Activated CD8-positive, alpha-beta memory T cell treated with anti-CD3 and anti-CD28 coated beads for 48 hours (primary cell): ENCODE data around the gene GNG7.

Experiments used
- DNase-seq, 3 experiments: peaks; one replicate each; pipeline ENCODE4 v3.0.0-alpha.2; 2020; ENCODE audit warnings: low read depth in 2 of 3, low spot score in 2 of 3

GNG7 gene

DNA sequence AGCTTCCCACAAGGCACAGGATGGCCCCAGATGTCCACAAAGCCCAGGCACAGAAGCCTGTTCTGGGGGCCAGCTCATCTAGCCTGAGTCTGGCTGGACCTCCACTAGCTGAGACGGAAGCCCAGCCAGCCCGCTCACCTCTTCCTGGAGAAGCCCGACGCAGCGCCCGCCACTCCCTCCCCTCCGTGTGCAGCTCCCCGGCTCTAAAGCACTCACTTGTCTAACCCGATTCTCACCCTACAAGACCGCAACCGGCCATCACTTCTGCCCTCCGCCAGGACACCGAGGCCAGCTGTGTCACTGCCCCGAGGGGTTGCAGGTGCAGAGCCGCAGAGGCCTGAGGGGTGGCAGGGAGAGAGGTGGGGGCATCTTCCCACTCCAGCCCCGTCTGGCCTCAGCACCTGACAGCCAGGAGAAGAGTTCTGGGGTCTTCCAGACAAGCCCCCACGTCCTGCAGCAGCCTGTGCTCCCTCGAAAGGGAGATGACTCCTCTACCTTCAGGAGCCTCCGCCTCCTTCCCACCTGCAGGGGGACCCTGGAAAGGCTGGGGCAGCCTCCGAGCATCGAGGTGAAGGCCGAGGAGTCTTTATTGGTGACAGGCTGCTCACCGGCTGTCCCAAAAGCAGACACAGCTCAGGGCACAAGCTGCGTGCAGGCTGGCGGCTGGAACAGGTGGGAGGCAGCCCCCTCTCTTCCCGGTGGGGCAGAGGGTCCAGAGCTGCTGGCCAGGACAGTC lies 24.6 kb upstream of the GNG7 start:
- DNase-seq, result no peak

DNA sequence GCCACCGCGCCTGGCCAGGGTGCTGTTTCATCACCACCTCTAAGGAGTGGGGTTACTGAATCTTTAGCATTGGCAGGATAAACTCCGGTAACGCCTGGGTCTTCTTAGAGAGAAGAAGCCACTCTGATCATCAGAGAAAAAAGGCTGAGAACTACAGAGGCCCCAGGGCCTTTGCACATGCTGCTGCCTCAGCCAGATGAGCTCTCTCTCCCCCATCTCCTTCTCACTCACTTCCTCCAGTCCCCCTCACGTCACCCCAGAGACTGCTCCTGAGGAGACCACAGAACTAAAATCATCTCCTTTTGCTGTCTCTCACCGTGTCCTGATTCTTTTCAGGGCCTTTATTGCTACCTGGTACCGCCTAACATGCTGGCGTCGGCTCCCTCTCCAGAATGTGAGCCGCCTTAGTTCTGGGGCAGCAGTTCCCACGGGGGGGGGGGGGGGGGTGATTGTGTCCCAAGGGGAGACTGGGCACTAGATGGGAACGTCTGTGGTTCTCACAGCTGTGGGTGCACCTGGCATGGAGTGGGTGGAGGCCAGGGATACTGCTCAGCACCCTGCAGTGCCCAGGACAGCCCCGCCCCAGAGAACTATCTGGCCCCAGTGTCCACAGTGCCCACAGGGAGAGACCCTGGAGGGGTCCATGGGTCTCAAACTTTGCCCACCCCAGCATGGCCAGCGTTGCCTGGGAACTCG lies 23.8 kb upstream of the GNG7 start:
- DNase-seq, result no peak

DNA sequence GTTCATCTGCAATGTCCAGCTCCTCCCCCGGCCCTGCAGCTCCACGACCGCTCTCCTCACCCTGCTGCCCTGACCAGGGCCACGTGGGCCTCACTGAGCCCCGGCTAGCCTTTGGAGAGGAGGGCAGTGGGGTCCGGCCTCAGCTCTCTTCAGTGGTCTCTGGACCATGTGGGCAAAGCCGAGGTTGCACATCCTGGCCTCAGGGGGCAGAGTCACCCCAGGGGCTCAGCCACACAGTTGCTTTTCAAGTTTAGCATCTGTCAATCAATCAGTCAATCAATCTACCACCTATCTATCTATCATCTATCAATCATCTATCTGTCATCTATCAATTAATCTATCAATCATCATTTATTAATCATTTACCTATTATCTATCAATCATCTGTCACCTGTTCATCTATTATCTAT lies 21.7 kb upstream of the GNG7 start:
- no peak for DNase-seq

- no peak for DNase-seq
Observed at GRCh38 chr19:2723747-2724146, 21.3 kb upstream of the GNG7 start.

DNA sequence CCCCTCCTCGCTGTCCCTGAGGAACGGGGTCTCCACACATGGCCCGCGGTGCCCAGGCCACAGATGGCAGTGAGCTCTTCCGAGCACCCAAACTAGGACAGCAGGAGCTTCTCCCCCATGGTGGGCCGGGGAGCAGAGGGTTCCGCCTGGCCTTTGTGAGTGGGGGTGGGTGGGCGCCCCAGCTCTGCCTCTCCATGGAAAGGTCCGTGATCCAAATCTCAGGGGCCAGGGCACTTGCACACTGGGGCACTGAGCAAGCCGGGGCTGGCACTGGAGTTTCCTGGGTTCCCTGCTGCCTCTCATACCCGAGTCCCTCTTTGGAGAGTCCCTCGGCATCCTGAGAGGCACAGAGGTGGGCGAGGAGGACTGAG lies 20.8 kb upstream of the GNG7 start:
- DNase-seq, result no peak

- DNase-seq, result no peak
Observed at GRCh38 chr19:2722541-2723344, 20.2 kb upstream of the GNG7 start.

DNA sequence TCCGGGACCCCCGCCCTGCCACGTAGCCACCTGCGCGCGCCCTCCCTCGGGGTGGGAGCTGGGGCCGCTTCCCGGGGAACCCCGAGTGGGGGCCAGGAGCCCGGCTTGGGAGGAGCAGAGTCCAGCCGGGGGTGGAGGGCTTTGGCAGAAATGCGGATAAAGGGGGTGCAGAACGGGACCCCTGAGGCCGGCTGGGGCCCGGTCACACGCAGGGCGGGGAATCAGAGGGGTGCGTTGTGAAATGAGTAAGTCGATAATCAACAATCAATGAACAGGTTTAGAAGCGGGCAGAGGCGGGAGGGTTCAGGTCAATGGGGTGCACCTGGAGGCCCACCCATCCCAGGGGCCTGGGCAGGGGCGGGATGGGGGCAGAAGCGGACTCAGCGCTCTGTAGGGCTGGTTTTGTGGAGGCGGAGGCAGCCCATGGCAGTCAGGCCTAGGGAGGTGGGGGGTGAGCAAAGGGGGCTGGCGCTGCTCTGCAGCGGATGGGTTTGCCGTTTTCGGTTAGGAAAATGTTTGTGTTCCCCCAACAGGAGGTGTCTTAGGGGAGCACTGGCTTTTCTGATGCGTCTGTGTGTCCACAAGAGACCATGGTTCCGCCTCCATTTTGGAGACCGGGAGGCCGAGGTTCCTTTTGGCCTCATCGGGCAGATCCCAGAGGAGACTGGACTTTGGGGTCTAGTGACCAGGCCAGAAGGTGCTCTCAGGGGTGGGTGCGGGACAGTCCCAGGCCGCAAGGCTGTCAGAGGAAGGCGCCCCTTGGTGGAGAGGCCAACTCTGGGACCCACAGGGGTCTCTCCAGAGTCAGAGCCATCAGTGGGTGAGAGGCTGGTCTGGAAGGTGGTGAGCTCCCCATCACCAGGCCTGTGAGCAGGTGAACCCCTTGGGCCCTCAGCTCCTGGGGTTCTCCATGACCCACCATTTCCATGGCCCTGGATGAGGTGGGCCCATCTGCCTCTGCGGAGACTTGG lies 19.4 kb upstream of the GNG7 start:
- DNase-seq, result no peak

DNA sequence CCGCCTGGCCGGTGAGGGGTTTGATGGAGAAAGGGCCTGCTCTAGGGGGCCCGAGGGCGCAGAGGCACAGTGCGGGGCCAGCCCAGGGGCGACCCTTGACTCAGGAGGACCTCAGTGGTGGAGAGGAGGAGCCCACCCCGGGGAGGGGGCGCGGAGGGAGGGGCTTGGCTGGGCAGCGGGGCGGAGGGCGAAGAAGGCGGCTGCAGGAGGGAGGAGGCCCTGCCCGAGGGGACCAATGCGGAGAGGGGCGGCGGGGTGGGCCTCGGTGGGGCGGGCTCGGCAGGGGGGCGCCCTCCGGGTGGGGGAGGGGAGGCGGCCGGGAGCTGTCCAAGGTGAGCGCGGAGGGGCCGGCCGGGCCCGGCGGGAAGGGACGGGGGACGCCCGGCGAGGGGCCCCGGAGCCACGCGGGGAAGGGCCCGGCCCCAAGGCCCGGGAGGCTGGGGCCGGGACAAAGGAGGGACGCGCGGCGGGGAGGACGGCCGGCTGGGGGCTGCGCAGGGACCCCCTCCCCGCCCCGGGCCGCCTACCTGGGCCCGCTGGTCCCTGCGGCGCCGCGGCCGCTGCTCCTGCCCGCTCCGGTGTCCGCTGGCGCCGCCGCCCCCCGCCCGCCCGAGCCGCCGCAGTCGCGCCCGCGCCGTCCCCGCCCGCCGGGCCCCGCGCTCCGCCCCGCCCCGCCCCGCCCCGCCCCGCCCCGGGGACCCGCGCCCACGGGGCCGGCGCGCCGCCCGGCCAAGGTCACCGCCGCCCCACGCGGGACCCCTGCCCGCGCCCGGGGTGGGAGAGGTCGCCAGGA lies 18.5 kb upstream of the GNG7 start, which contains the start of gene DIRAS1:
Gene DIRAS1, minus strand, starts transcription at position 596 of the 793 bp plus-strand sequence. CDS start 3,566 bp downstream, outside the sequence.
- DNase-seq, result no peak

GRCh38 chr19:2719920-2720776 lies 17.7 kb upstream of the GNG7 start:
- no peak for DNase-seq

GRCh38 chr19:2719232-2719735 lies 16.8 kb upstream of the GNG7 start:
- no peak for DNase-seq

GRCh38 chr19:2717638-2718541 lies 15.4 kb upstream of the GNG7 start:
- DNase-seq, result no peak

DNA sequence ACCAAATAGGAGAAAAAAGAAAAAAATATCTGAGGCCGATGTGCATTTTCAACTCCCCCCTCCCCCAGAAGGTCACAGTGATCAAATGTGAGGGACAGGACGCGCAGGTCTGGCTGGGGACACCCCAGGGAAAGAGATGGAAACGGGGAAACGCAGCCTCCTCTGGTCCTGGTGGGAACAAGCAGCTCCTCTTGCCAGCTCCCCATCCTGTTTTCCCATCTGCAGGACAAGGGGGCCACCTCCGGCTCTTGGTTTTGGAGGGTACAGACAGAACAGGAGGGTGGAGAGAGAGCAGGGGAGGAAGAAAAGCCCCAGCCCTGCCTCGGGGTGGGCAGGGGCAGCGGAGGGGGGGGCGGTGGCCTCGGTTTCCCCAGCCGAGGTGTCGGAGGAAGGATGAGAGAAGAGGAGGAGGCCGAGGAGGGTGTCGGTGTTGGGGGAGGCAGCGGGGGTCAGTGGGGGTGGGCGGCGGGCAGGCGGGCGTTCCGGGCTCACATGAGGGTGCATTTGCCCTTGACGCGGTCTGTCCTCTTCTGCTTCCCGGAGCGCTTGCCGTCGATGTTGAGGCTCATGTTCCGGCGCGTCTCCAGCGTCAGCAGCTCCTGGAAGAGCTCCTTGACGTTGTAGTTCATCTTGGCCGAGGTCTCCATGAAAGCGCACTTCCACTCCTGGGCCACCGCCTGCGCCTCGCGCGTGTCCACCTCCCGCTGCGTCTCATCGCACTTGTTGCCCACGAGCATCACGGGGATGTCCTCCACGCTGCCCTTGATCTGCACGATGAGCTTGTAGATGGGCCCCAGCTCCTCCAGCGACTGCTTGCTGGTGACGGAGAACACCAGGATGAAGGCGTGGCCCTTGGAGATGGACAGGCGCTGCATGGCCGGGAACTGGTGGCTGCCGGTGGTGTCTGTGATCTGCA lies 14.5 kb upstream of the GNG7 start:
- no peak for DNase-seq

GRCh38 chr19:2716275-2716650 lies 13.8 kb upstream of the GNG7 start:
- DNase-seq, result no peak

DNA sequence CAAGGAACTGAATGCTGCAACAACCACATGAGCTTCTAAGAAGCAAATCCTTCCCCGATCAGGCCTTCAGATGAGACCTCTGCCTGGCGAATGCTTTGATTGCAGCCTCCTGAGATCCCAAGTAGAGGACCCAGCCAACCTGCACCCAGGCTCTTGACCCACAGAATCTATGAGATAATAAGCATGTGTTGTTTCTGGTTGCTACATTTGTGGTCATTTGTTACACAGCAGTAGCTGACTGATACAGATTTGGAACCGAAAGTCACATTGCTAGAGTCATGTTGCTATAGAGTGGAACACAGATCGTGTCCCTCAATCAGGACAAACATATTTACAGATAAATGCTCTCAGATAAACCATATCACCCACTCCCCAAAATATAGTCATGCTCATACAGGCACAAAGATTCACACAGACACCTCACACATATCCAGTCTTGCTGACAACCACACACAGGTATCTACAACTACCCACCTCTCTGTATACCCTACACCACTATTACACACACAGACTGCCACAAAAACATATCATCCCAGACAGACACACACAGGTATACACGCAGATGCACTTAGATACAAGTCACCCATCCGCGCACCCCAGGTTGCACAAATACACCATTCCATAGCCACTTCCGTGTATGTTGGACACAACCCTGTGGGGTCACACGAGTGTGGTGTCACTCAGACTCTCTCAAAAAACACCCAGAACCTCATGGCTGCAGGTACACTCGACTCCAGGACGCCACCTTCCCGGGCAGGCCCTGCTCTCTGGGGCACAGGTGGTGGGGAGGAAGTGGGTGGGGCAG lies 13.2 kb upstream of the GNG7 start:
- DNase-seq, result no peak

DNA sequence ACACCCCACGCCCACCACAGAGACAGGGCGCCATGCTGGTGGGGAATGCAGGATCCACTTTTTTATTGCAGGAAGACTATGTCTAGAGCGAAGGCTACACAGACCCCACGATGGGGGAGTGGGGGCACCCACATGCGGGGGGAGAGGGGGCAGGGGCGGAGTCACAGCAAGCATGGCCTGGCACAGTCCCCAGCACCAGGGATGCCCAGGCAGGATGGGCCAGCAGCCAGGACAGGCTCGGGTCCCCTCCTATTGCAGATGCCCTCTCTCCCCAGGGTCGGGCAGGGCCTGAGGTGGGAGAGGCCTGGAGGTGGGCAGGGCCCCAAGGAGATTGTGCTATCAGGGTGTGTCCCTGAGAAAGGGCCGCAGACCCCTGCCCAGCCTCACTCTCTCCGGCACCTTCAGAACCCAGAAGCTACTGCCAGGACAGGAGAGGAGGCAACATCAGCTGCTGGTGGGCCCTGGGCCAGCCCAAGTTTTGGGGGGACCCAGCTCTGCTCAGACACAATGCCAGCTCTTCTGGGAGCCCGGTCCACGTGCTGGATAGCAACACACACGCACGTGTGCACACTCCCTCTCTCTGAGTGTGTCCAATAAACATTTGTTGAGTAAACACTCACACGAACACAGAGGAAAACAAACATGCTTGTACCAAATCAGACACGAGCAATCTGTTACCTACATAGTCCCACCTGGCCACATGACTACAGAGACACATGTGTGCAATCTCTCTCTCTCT lies 12.2 kb upstream of the GNG7 start:
- no peak for DNase-seq
